NCI-H2171 (cell line): ENCODE results near the gene BRD7.

ENCODE experiments used
- DNase-seq: peaks from one replicate; lab custom pipeline; 2025; lab: John Stamatoyannopoulos, UW

The BRD7 gene

GRCh38 chr16:50368410-50369132 lies at the start of gene BRD7:
Gene BRD7, minus strand, starts transcription at chr16:50368988. Its CDS starts 214 bp downstream, at chr16:50368774.
- DNase-seq, result peak; percentile 73

GRCh38 chr16:50416388-50416787 lies 47.6 kb upstream of the BRD7 start:
- DNase-seq, result no peak

- no peak for DNase-seq
These were observed 45.4 kb upstream of the BRD7 start for GRCh38 chr16:50414152-50414551.

GRCh38 chr16:50411034-50411433 lies 42.2 kb upstream of the BRD7 start:
- no peak for DNase-seq

GRCh38 chr16:50408001-50408561 lies 39.3 kb upstream of the BRD7 start:
- no peak for DNase-seq

GRCh38 chr16:50407351-50407750 lies 38.6 kb upstream of the BRD7 start:
- DNase-seq, result no peak

- DNase-seq, result no peak
These were observed 34.7 kb upstream of the BRD7 start for GRCh38 chr16:50403491-50403890.

- DNase-seq, result no peak
These were observed 33.6 kb upstream of the BRD7 start for GRCh38 chr16:50402298-50402895.

- DNase-seq, result no peak
These were observed 32.6 kb upstream of the BRD7 start for GRCh38 chr16:50401355-50401754.

GRCh38 chr16:50400967-50401348 lies 32.2 kb upstream of the BRD7 start:
- DNase-seq, result no peak

GRCh38 chr16:50400312-50400966 lies 31.7 kb upstream of the BRD7 start:
- no peak for DNase-seq

- DNase-seq, result no peak
These were observed 30.6 kb upstream of the BRD7 start for GRCh38 chr16:50399411-50399810.

GRCh38 chr16:50398336-50398735 lies 29.5 kb upstream of the BRD7 start:
- no peak for DNase-seq

GRCh38 chr16:50396761-50397535 lies 28.2 kb upstream of the BRD7 start:
- no peak for DNase-seq

GRCh38 chr16:50395763-50396710 lies 27.2 kb upstream of the BRD7 start:
- no peak for DNase-seq

GRCh38 chr16:50393858-50394802 lies 25.3 kb upstream of the BRD7 start:
- DNase-seq, result no peak

GRCh38 chr16:50393416-50393815 lies 24.6 kb upstream of the BRD7 start:
- no peak for DNase-seq

- no peak for DNase-seq
These were observed 22.3 kb upstream of the BRD7 start for GRCh38 chr16:50390914-50391716.

GRCh38 chr16:50390371-50390771 lies 21.6 kb upstream of the BRD7 start:
- DNase-seq, result no peak
